Measurements from ENCODE around the gene SHE. TPM values are rescaled to one million over a fixed set of nuclear protein-coding genes. Genes with fewer than 3 reads are reported as not detected.

The SHE gene
- total RNA-seq, 2 donors from 2014 or later = 13.5 to 21.4 TPM

DNA sequence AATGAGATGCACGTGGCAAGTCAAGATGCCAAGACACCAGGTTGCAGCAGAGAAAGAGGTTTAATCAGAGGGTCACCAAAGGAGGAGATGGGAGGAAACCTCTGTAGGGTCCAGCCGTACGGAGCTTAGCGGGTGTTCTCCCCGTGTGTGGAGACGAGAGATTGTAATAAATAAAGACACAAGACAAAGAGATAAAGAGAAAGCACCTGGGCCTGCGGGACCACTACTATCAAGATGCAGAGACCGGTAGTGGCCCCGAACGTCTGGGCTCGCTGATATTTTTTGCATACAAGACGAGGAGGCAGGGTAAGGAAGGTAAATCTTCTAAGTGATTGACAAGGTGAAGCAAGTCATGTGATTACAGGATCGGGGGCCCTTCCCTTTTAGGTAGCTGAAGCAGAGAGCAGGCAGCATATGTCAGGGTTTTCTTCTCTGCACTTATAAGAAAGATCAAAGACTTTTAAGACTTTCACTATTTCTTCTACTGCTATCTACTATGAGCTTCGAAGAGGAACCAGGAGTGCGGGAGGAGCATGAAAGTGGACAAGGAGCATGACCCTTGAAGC, 41.4 kb downstream of the SHE start:
- no peak for ATAC-seq
- intact Hi-C loops (cut with DNase I) = no loop called here
- no peak for DNase-seq

DNA sequence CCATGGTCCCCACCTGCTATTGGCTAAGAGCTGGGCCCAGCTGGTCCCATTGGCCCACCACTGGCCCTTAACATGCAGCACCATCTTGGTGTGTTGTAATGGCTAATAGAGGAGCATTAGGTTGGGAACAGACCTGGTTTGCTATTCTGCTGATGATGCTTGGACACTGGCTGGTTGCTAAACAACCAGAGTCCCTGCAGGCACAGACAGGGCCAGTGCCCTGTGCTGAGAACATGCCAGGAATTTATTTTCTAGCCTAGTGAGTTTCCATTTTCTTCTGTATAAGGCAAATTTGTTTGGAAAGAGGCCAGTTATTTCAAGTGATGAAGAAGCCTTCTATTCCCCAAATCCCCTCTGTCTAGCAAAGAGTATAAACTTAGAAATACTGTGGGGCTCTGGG, 43.1 kb downstream of the SHE start:
- no peak for ATAC-seq
- no peak for DNase-seq
- intact Hi-C loops (cut with DNase I) = loop anchor here in 1 of 2 donors (10.0 kb wide), 1 partner anchor 54 kb away; the partner anchor contains the start of gene IL6R

DNA sequence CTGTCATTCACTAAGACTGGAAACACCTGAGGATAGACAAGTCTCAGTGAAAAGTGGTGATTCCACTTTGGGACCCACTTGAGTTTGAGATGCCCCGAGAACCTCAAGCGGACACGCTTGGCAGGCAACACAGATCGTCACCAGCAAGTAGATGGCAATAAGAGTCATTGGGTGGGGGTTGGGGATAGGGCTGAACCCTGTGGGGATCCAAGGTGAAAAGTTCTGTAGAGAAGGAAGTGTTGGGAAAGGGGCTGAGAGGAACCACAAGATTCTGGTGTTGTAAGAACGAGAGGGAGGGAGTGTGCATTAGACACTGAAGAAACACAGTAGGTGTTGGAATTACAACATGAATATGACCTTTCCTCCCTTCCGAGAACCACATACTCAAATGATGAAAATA, 45.6 kb downstream of the SHE start:
- ATAC-seq (no peak), DNase-seq (no peak)
- intact Hi-C loops (cut with DNase I) = loop anchor here in 1 of 2 donors (10.0 kb wide), 1 partner anchor 52 kb away; the partner anchor contains the start of gene IL6R

DNA sequence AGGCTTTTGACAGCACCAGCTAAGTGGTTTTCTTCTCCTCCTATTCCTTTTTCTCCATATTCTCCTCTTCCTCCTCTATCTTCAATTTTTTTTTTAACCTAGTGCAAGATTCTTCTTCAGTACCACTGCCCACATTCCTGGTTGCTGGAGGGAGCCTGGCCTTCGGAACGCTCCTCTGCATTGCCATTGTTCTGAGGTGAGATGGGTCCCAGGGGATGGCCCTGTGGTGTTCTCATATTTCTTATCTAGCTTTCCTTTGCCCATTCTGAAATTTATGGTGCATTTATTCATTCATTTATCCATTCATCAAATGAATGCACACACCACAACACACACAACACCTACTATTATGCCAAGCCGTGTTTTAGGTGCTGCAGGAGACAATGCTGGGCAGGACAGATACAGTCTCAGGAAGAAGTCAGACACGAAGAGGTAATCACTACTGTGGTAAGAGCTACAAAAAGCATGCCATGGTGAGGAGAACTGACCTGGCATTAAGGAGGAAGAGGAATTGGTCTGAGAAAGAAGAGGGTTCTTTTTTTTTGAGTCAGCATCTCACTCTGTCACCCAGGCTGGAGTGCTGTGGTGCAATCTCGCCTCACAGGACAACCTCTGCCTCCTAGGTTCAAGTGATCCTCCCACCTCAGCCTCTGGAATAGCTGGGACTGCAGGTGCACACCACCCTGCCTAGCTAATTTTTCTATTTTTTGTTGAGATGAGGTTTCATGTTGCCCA, 47.7 kb downstream of the SHE start:
- intact Hi-C loops (cut with DNase I) = loop anchor here in 1 of 2 donors (10.0 kb wide), 1 partner anchor 50 kb away; the partner anchor contains the start of gene IL6R
- ATAC-seq (no peak), DNase-seq (no peak)

DNA sequence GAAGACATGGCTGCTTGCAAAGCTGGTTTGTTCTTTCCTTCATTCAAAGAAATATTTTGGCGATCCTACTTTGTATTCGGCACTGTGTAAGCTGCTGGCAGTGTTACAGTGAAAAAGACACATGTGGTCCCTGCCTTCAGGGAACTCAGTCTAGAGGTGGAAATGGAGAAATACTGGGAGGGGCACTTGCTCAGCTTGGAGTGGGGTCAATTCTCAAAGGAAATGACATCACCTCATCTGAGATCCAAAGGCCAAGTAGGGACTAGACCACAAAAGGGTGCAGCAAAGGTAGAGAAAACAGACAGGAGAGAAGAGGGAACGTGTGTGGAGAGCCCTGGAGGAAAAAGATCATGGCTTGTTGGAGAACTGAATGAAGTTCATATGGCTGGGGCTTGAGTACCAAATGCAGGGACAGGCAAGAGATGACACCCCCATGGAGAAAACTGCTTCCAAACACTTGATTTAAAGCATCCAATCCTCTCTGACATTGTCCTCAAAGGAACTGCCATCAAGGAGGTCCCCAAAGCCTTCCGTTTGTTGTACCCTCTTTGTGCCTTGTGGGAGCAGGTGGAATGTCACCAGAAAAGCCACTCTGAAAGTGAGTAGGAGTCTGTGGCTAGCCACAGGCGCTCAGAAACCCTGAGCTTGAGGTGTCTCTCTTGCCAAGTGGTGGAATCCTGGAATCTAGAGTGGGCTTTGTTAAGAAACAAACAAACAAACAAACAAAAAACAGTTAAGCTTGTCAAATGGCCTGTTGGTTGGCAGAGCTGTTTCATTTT, 48.4 kb downstream of the SHE start:
- DNase-seq (no peak), ATAC-seq (peak; percentile 62 to 72)
- intact Hi-C loops (cut with DNase I) = loop anchor here in 1 of 2 donors (10.0 kb wide), 1 partner anchor 49 kb away; the partner anchor contains the start of gene IL6R

DNA sequence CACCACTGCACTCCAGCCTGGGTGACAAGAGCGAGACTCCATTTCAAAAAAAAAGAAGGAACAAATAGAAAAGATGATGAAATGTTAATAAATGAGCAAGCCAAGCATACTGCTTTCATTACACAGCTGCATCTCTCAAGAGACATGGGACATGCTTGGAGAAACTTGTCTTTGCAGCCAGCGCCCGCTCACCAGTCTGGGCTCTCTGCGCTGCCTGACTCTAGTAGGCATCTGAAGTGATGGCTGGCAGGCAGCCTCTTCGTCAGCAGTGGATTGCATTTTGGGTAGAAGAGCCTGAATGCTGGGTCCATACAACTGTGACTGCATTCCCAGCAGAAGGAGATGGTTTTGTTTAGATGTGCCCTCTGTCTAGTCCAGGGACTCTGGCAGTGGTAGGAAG, 49.1 kb downstream of the SHE start:
- DNase-seq (no peak), ATAC-seq (peak; percentile 39 to 45)
- intact Hi-C loops (cut with DNase I) = loop anchor here in 1 of 2 donors (10.0 kb wide), 1 partner anchor 48 kb away; the partner anchor contains the start of gene IL6R

DNA sequence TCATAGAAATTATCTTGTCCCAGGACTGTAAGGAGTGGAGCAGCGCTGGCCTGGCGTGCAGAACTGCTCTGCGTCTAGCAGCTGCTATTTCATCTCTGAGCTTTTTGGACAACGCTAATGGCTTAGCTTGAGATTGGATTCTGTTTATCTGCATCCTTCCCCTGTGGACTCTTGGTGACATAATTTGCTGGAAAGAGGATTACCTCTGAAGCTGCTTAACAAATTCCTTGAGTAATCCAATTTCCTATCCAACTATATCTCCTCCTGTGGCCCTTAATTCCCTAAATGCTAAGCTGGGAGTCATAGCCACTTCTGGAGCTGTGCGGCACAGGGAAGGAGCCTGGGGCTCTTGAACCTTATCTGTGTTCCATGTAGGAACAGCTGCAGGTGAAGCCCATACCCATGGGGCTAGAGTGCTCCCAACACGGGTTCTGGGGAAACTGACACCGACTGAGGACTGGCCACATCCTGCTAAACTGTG, 53.8 kb downstream of the SHE start:
- ATAC-seq (peak; percentile 40 to 66), DNase-seq (no peak)
- intact Hi-C loops (cut with DNase I) = no loop called here

DNA sequence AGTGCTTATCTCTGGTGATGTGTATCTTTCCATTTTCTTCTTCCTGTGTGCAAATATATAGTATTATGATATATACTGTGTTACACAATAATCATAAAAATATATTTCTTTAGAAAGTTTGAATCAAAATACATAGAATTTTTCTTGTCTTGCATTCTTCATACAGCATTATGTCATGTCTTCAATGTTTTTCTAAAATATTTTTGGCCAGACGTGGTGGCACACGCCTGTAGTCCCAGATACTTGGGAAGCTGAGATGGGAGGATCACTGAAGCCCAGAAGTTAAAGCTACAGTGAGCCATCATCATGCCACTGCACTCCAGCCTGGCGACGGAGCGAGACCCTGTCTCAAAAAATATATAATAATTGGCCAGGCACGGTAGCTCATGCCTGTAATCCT, 55.4 kb downstream of the SHE start:
- intact Hi-C loops (cut with DNase I) = no loop called here
- DNase-seq (no peak), ATAC-seq (no peak)

DNA sequence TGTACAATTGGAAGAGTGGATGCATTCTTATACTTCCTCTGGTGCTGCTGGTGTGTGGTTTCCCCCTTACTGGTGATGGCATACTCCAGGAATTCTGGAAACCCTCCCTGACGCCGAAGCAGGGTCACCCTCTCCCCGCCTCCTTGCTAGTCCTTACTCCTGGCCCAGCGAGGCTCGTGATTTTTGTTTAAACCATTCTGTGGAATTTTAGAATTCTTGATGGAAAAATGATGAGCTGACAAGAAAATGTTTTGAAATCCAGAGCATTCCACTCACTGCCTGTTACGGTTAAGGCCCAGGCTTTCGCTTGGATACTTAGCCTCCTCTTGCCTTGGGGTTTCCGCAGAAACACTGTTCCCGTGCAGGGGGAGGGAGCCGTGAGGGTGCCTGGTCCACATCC, 55.9 kb downstream of the SHE start:
- intact Hi-C loops (cut with DNase I) = no loop called here
- DNase-seq (no peak), ATAC-seq (peak; percentile 28 to 67)

DNA sequence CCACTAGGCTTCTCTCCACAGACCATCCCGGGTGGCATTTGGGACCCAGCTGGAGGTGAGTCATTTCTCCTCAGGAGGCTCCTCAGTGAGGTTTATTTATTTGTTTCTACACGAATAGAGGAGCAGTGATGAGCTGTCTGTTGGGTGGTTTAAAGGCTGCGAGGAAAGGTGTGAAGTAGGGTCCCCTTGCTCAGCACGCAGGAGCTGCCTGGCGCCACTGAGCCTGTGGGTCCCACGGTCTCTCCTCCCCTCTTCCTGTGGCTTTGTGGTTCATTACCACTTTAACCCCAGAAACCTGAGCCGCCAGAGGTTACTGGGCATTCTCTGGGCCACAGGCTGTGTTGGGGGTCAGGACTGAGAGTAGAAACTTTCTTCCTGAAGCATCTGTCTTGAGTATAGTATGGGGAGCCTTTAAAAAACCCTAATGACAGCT, 57.2 kb downstream of the SHE start:
- intact Hi-C loops (cut with DNase I) = no loop called here
- DNase-seq = no peak
- ATAC-seq = no peak

DNA sequence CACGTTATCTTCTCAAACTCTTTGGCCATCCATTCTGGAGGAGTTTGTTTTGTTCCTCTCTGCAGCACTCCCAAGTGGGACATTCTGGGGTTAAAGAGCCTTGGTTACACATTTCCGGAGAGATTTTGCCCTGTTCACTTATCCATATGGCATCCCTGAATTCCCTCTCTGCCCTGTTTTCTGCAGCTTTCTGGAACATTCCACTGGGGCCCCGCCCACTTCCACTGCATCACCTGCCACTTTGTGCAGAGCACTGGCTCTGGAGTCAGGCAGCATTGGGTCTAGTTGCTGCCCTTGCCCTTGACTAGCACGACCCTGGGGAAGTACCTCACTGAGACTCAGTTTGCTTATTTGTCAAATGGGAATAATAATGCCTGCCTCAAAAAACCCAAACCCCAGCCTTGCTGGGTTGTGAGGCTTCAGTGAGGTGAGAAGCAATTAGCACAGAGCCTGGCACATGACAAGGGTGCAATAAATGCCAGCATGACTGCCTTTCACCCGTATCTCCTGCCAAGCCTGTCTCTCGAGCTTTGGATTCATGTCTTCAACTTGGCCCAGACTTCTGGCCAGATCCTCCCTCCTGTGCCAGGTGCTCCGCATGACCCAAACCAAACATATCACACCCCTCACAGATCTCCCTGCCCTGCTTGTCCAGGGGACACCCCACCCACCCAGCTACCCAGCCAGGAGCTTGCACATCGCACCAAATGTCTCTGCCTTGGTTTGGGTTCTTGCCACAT, 58.8 kb downstream of the SHE start:
- DNase-seq (no peak), ATAC-seq (no peak)
- intact Hi-C loops (cut with DNase I) = no loop called here

DNA sequence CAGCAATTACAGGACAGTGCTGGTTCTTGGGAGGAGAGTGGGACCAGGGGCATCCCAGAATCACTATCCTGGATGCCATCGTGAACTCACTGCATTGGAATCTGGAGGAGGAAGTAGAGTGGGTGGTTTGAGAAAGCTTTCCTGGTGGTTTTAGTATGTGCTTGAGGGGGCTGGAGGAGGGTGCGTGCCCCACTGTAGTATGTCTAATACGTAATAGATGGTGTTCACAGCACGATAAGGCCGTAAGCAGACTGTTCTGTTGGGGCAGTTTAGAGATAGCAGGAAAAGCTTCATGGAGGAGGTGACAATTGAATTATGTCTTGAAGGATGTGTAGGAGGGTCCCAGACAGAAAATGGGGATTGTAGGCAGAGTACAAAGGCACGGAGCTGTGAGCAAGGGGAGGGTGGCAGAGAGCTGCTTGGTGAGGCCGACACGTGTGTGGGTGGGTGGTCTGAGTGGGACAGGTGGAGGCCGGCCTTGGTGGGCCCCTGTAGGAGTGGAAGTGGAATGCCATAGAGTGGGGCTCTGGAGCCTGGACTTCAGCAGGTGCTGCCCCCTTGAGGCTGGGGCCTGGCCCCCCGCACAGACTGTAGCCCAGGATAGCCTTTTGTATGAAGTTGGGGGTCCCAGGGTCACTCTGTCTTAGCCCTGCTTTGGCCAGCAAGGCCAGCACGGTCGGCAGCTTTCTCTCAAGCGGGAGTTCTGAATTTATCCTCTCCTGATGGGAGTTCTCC, 60.0 kb downstream of the SHE start:
- peak; percentile 16 to 53 for ATAC-seq
- intact Hi-C loops (cut with DNase I) = no loop called here

DNA sequence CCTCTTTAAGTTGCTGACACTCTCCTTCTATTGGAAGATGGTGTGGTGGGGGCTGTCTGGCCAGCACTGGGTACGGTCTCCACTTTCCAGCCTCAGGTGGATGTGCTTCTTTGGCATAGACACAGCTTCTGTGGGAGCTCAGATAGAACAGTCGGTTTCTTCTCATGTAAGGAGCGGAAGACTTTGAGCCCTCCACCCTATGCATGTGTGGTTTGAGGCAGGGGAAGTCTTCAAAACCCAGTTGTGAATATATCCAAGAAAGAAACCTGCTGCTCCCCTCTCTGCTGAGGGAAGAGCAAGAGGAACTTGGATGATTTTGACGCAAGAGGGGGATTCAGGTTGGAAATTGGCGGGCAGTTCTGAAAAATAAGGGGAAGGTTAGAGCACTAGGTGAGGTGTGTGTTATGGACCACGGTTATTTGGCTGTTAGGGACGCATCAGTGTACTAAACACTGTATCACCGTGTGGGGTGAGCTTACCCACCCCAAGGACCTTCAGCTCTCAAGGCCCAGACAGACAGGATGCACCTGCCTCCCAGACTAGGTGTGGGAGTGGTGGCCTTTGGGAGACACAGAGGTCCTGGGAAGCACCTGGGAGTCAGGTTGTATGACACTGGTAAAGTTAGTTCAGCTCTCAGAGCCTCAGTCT, 60.8 kb downstream of the SHE start:
- intact Hi-C loops (cut with DNase I) = no loop called here
- ATAC-seq (no peak), DNase-seq (no peak)

More for the DNA sequence above, 60.0 kb downstream of the SHE start:
- DNase-seq = no peak

DNA sequence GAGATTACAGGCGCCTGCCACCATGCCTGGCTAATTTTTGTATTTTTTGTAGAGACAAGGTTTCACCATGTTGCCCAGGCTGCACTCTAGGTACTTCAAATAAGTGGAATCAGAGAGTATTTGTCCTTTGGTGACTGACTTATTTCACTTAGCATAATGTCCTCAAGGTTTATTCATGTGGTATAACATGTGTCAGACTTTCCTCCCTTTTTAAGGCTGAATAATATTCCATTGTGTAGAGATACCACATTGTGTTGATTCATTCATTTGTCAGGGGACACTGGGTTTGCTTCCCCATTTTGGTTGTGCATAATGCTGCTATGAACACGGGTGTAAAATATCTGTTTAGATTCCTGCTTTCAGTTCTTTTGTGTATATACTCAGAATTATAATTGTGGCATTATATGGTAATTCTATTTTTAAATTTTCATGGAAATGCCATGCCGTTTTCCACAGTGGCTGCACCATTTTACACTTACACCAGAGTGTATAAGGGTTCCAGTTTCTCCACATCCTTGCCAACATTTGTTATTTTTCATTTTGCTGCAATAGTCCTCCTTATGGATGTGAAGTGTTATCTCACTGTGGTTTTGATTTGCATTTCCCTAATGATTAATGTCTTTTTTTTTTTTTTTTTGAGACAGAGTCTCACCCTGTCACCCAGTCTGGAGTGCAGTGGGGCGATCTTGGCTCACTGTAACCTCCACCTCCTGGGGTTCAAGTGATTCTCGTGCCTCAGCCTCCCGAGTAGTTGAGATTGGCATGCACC, 62.0 kb downstream of the SHE start:
- ATAC-seq = no peak
- intact Hi-C loops (cut with DNase I) = no loop called here
- DNase-seq = no peak

DNA sequence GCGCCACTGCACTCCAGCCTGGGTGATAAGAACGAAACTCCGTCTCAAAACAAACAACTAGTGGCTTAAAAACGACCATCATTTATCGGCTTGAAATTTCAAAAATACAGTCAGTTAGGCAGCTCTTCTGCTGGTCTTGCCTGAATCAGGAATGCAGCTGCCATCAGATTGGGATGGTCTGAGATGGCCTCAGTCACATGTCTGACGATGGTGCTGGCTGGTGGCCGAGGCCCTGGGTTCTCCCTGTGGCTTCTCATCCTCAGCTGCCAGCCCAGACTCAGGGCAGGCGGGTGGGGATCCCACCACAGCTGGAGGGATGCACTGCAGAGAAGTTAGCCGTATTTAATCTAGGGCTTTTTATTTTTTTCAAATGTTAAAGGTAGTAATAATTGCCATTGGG, 65.8 kb downstream of the SHE start:
- DNase-seq (no peak), ATAC-seq (no peak)
- intact Hi-C loops (cut with DNase I) = no loop called here

DNA sequence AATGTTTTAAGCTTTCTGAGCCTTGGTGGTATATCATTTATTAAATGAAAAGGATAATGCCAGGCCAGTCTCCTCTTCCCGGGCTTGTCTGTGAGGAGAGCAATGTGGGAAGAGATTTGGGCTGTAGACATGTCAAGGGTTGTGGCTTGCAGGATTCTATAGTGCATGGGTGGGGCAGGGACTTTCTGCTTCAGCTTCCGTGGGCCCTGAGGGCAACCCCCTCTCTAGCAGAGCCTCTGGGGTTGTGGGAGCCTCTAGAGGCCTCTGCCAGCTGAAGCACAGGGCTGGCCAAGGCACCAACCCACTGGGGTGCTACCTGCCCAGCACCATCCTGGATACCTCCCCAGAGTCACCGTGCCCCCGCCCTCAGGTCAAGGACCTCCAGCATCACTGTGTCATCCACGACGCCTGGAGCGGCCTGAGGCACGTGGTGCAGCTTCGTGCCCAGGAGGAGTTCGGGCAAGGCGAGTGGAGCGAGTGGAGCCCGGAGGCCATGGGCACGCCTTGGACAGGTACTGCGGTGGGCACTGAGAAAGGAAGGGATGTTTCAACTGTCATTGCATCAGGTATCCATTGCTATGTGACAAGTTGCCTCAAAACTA, 66.5 kb downstream of the SHE start:
- intact Hi-C loops (cut with DNase I) = no loop called here
- ATAC-seq (no peak), DNase-seq (no peak)
